Keratinocyte (primary cell): ENCODE measurements around the gene NUP107. TPM values are rescaled to one million over a fixed set of nuclear protein-coding genes. Genes with fewer than 3 reads are reported as not detected.

ENCODE experiments used
- DNase-seq: peaks from one replicate; pipeline ENCODE4 v3.0.0-alpha.2; 2011; ENCODE audit warnings: low read depth, missing footprints, low spot score
- FAIRE-seq: peaks from 2 replicates; lab custom pipeline; 2011; peaks lifted over from hg19 to GRCh38; lab: Jason Lieb, UNC
- H2AFZ ChIP-seq: 2 replicates; pipeline ENCODE4 v1.6.0; 2012; ENCODE audit warnings: low read length, control low read depth, inconsistent platforms; ENCODE audit not compliant: control insufficient read depth
- H3K27ac ChIP-seq: 2 replicates; pipeline ENCODE4 v1.5.1; 2011; ENCODE audit warnings: low read length; ENCODE audit not compliant: control insufficient read depth, insufficient read depth
- H3K27me3 ChIP-seq: 3 replicates; pipeline ENCODE4 v1.6.0; 2011; ENCODE audit warnings: low read length; ENCODE audit not compliant: control insufficient read depth, insufficient read depth; ENCODE audit errors: extremely low read depth
- H3K36me3 ChIP-seq, 2 experiments: 2 replicates in 1 of 2; 3 replicates in 1 of 2; pipeline ENCODE4 v1.5.1; 2011; ENCODE audit warnings: low read length in 2 of 2, mild to moderate bottlenecking in 1 of 2; ENCODE audit not compliant: control insufficient read depth in 2 of 2, insufficient read depth in 2 of 2; ENCODE audit errors: extremely low read depth in 1 of 2
- H3K4me1 ChIP-seq: 3 replicates; pipeline ENCODE4 v1.5.1; 2011; ENCODE audit warnings: low read length; ENCODE audit not compliant: control insufficient read depth, insufficient read depth; ENCODE audit errors: extremely low read depth
- H3K4me2 ChIP-seq: 3 replicates; pipeline ENCODE4 v1.6.0; 2011; ENCODE audit warnings: low read depth, low read length; ENCODE audit not compliant: control insufficient read depth, insufficient read depth; ENCODE audit errors: extremely low read depth
- H3K4me3 ChIP-seq, 3 experiments: fragments of 200-600 bp in 1 of 3; sonication (generic) in 1 of 3; 2 replicates in 2 of 3; 3 replicates in 1 of 3; pipeline ENCODE4 v1.5.1; 2011 to 2016; ENCODE audit warnings: low read length in 3 of 3, mild to moderate bottlenecking in 3 of 3, control low read depth in 2 of 3, inconsistent platforms in 1 of 3, low read depth in 1 of 3, mixed read lengths in 1 of 3, mixed run types in 1 of 3, moderate library complexity in 1 of 3; ENCODE audit not compliant: control insufficient read depth in 2 of 3, insufficient read depth in 2 of 3; ENCODE audit errors: extremely low read depth in 1 of 3
- H3K79me2 ChIP-seq: 2 replicates; pipeline ENCODE4 v1.6.0; 2012; ENCODE audit warnings: low read length; ENCODE audit not compliant: control insufficient read depth, insufficient read depth
- H3K9ac ChIP-seq: 3 replicates; pipeline ENCODE4 v1.6.0; 2011; ENCODE audit warnings: low read length; ENCODE audit not compliant: control insufficient read depth, insufficient read depth; ENCODE audit errors: extremely low read depth
- H3K9me1 ChIP-seq: 3 replicates; pipeline ENCODE4 v1.6.0; 2011; ENCODE audit warnings: low read length; ENCODE audit not compliant: control insufficient read depth, insufficient read depth; ENCODE audit errors: extremely low read depth
- H3K9me3 ChIP-seq: 2 replicates; pipeline ENCODE4 v1.5.1; 2012; ENCODE audit warnings: low read depth, low read length; ENCODE audit not compliant: control insufficient read depth
- H4K20me1 ChIP-seq: 3 replicates; pipeline ENCODE4 v1.6.0; 2011; ENCODE audit warnings: low read length; ENCODE audit not compliant: control insufficient read depth, insufficient read depth; ENCODE audit errors: extremely low read depth
- EZH2 ChIP-seq: IDR thresholded peaks from one replicate; pipeline ENCODE4 v1.6.1; 2012; ENCODE audit warnings: inconsistent platforms, mild to moderate bottlenecking, low read length, moderate library complexity
- dilution Hi-C: fragments of 300-500 bp; cut with MboI; formaldehyde crosslinking; loops from one replicate; pipeline ENCODE4 v1.7.0; 2020; ENCODE audit warnings: low sequenced_read_pairs; ENCODE audit not compliant: extremely low pct_ligation_motif_present
- polyA plus RNA-seq, 5 experiments: library from polyadenylated mRNA; depleted of rRNA in 3 of 5; stranded (reverse) in 3 of 5; stranded (forward) in 1 of 5; unstranded in 1 of 5; fragments of >200 nt; gene quantifications; 1 replicate in 1 of 5; 2 replicates in 3 of 5; 3 replicates in 1 of 5; pipeline versions ENCODE4 v1.2.1 to v1.2.3, GENCODE V29; 2011 to 2012; ENCODE audit warnings: missing spikeins in 2 of 5, low read depth in 1 of 5, low replicate concordance in 1 of 5
- TF ChIP-seq, protein P1 (sequence below), 3 experiments: IDR thresholded peaks in 1 of 3; conservative IDR thresholded peaks in 1 of 3; optimal IDR thresholded peaks in 1 of 3; 2 replicates in 2 of 3; 3 replicates in 1 of 3; pipeline versions ENCODE3 to v1.5.1; 2011; ENCODE audit warnings: low read length in 3 of 3, mild to moderate bottlenecking in 3 of 3, moderate library complexity in 2 of 3, control low read depth in 1 of 3, inconsistent platforms in 1 of 3; ENCODE audit not compliant: insufficient read depth in 2 of 3; ENCODE audit errors: extremely low read depth in 1 of 3

Gene NUP107
- polyA plus RNA-seq, 1 donor (not counting 4 experiments of a cell fraction or from before 2014, with no cell fraction given), result 71.7 TPM

DNA sequence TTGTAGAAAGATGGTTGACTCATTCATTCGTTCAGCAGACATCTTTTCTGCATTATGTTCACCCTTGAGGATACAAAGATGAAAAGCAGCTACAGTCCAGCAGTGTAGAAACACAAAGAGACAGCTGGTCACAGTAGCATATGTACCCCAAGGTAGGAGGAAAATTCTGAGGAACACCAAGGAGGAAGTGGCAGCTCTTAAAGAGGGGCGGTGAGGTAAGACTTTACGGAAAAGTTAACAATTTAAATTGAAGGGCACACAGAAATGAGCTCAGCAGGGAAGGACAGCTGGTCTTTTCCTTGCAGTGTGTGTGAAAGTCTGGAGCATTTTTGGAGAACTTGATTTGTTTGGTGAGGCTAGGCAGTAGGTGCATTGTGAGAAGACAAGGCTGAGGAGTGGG lies 62.7 kb downstream of the NUP107 start:
- no peak overlapping the region for H3K27ac ChIP-seq
- H3K9me3 ChIP-seq, result no peaks in the 10 kb centered on the region
- no peaks in the 10 kb centered on the region for H3K27me3 ChIP-seq
- no peak for FAIRE-seq
- no peak for DNase-seq
- no peak overlapping the region for H2AFZ ChIP-seq
- H3K9ac ChIP-seq, result no peak overlapping the region
- H3K4me2 ChIP-seq, result no peak overlapping the region
- no peaks in the 10 kb centered on the region for H3K9me1 ChIP-seq
- dilution Hi-C loops, result no loop called here
- peaks cover 18% of the 10 kb centered on the region for H3K4me1 ChIP-seq
- H3K79me2 ChIP-seq, result peaks cover 9% of the 10 kb centered on the region
- no peak overlapping the region for H3K4me3 ChIP-seq
- TF ChIP-seq, protein P1, sequence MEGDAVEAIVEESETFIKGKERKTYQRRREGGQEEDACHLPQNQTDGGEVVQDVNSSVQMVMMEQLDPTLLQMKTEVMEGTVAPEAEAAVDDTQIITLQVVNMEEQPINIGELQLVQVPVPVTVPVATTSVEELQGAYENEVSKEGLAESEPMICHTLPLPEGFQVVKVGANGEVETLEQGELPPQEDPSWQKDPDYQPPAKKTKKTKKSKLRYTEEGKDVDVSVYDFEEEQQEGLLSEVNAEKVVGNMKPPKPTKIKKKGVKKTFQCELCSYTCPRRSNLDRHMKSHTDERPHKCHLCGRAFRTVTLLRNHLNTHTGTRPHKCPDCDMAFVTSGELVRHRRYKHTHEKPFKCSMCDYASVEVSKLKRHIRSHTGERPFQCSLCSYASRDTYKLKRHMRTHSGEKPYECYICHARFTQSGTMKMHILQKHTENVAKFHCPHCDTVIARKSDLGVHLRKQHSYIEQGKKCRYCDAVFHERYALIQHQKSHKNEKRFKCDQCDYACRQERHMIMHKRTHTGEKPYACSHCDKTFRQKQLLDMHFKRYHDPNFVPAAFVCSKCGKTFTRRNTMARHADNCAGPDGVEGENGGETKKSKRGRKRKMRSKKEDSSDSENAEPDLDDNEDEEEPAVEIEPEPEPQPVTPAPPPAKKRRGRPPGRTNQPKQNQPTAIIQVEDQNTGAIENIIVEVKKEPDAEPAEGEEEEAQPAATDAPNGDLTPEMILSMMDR (optimal IDR thresholded peaks at IDR 0.05 in 1 of 3, IDR thresholded peaks at IDR 0.05 in 1 of 3, conservative IDR thresholded peaks at IDR 0.05 in 1 of 3; ENCODE audit: extremely low read depth in 1 of 3, insufficient read depth in 2 of 3, low read length in 3 of 3), result no peak
- TF ChIP-seq EZH2, result no peak
- H3K36me3 ChIP-seq, result peaks cover 0 to 3% of the 10 kb centered on the region in 2 experiments
- H4K20me1 ChIP-seq, result no peaks in the 10 kb centered on the region

DNA sequence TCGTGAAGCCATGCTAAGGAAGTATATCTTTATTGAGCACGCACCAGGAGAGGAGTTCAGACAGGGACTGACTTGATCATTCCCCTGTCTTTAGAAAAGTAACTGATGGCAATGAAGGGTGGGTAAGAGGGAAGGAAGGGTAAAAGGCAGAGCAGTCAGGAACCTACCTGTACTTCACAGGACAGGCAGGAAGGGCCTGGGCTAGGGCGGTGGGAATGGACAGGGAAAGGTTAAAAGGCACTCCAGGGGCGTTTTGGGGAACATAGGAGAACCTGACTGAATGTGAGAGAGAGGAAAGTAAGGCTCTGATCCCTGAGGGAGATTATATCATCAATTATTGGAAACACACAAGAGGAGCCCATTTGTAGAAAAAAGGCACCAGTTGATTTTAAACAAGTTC lies 63.1 kb downstream of the NUP107 start:
- FAIRE-seq (no peak), DNase-seq (no peak)
- Histone ChIP-seq H3K79me2 (peaks cover 9% of the 10 kb centered on the region), H2AFZ (no peak overlapping the region), H4K20me1 (no peaks in the 10 kb centered on the region), H3K4me1 (peaks cover 18% of the 10 kb centered on the region), H3K27me3 (no peaks in the 10 kb centered on the region), H3K9me1 (no peaks in the 10 kb centered on the region), H3K9me3 (no peaks in the 10 kb centered on the region), H3K27ac (no peak overlapping the region), H3K4me2 (no peak overlapping the region), H3K4me3 (no peak overlapping the region), H3K9ac (no peak overlapping the region), H3K36me3 (peaks cover 0 to 2% of the 10 kb centered on the region in 2 experiments)
- TF ChIP-seq, protein P1 (optimal IDR thresholded peaks at IDR 0.05 in 1 of 3, IDR thresholded peaks at IDR 0.05 in 1 of 3, conservative IDR thresholded peaks at IDR 0.05 in 1 of 3; ENCODE audit: extremely low read depth in 1 of 3, insufficient read depth in 2 of 3, low read length in 3 of 3), result no peak
- no peak for TF ChIP-seq EZH2
- dilution Hi-C loops, result no loop called here
